D341Med (cell line): Measurements from ENCODE around the gene LRFN5.
A peak's percentile ranks its signal among the peaks of the same experiment; 100 is the strongest.
"Not testable (repeated sequence)": the region's sequence is repeated elsewhere in the genome, so short reads cannot be mapped to it uniquely, and the experiment has no call there.

ENCODE experiments used
- DNase-seq: peaks from one replicate; pipeline ENCODE4 v3.0.0; 2012; ENCODE audit warnings: low spot score

The LRFN5 gene

GRCh38 chr14:41636492-41637392, 30.1 kb downstream of the LRFN5 start:
- no peak for DNase-seq

GRCh38 chr14:41641690-41642089, 35.0 kb downstream of the LRFN5 start:
- DNase-seq, result no peak

- DNase-seq, result peak; percentile 18
These were observed 35.7 kb downstream of the LRFN5 start for GRCh38 chr14:41642367-41642766.

GRCh38 chr14:41642789-41643188, 36.1 kb downstream of the LRFN5 start:
- DNase-seq, result no peak

- no peak for DNase-seq
These were observed 37.9 kb downstream of the LRFN5 start for GRCh38 chr14:41644606-41645005.

- no peak for DNase-seq
These were observed 44.1 kb downstream of the LRFN5 start for GRCh38 chr14:41650802-41651201.

GRCh38 chr14:41654196-41654595, 47.5 kb downstream of the LRFN5 start:
- DNase-seq, result no peak

GRCh38 chr14:41662780-41663472, 56.2 kb downstream of the LRFN5 start:
- no peak for DNase-seq

- DNase-seq, result no peak
These were observed 56.8 kb downstream of the LRFN5 start for GRCh38 chr14:41663473-41663850.

- no peak for DNase-seq
These were observed 59.6 kb downstream of the LRFN5 start for GRCh38 chr14:41666301-41666700.

- DNase-seq, result no peak
These were observed 61.7 kb downstream of the LRFN5 start for GRCh38 chr14:41668356-41668755.

- not testable (repeated sequence) for DNase-seq
These were observed 66.9 kb downstream of the LRFN5 start for GRCh38 chr14:41673601-41674000.

- not testable (repeated sequence) for DNase-seq
These were observed 67.9 kb downstream of the LRFN5 start for GRCh38 chr14:41674511-41674971.

- DNase-seq, result no peak
These were observed 92.8 kb downstream of the LRFN5 start for GRCh38 chr14:41699486-41699885.

- DNase-seq, result no peak
These were observed 111.9 kb downstream of the LRFN5 start for GRCh38 chr14:41718477-41719166.

- no peak for DNase-seq
These were observed 132.5 kb downstream of the LRFN5 start for GRCh38 chr14:41739203-41739602.

- no peak for DNase-seq
These were observed 136.5 kb downstream of the LRFN5 start for GRCh38 chr14:41743140-41743539.

- DNase-seq, result no peak
These were observed 142.8 kb downstream of the LRFN5 start for GRCh38 chr14:41749429-41749828.

- DNase-seq, result not testable (repeated sequence)
These were observed 143.9 kb downstream of the LRFN5 start for GRCh38 chr14:41750575-41750974.

- DNase-seq, result no peak
These were observed 151.5 kb downstream of the LRFN5 start for GRCh38 chr14:41758011-41758665.

- DNase-seq, result no peak
These were observed 154.5 kb downstream of the LRFN5 start for GRCh38 chr14:41761204-41761603.

GRCh38 chr14:41766772-41767171, 160.1 kb downstream of the LRFN5 start:
- DNase-seq, result no peak
